Measurements from ENCODE around the gene PARVB. TPM values are rescaled to one million over a fixed set of nuclear protein-coding genes. Genes with fewer than 3 reads are reported as not detected.

Gene PARVB
- polyA plus RNA-seq, 1 experiment, result 65.8 TPM

GRCh38 chr22:44142421-44143104, 118.5 kb downstream of the PARVB start:
- ChIA-PET POLR2A (no interaction called here), CTCF (interaction anchor here (1.6 kb wide), 1 partner anchor 9 kb away, joined by 4 read pairs; no protein-coding TSS in a partner anchor)
- Histone ChIP-seq H3K4me3 (ENCODE audit: low read depth, low read length) (no peak overlapping the region), H3K36me3 (ENCODE audit: control insufficient read depth, insufficient read depth, low read length) (peaks cover 5% of the 10 kb centered on the region), H3K27me3 (ENCODE audit: control insufficient read depth, insufficient read depth, low read length) (no peaks in the 10 kb centered on the region)
- no peak for DNase-seq (ENCODE audit: low read depth)
- TF ChIP-seq CTCF (IDR thresholded peaks at IDR 0.05; ENCODE audit: insufficient read depth, low read depth, low read length), result no peak

- Histone ChIP-seq H3K27me3 (ENCODE audit: control insufficient read depth, insufficient read depth, low read length) (no peaks in the 10 kb centered on the region), H3K4me3 (ENCODE audit: low read depth, low read length) (no peak overlapping the region), H3K36me3 (ENCODE audit: control insufficient read depth, insufficient read depth, low read length) (peaks cover under 1% of the 10 kb centered on the region)
- no peak for TF ChIP-seq CTCF (IDR thresholded peaks at IDR 0.05; ENCODE audit: insufficient read depth, low read depth, low read length)
- CTCF ChIA-PET, result interaction anchor here (1.6 kb wide), 1 partner anchor 8 kb away, joined by 4 read pairs; no protein-coding TSS in a partner anchor
- POLR2A ChIA-PET, result no interaction called here
- no peak for DNase-seq (ENCODE audit: low read depth)
Measured at GRCh38 chr22:44143105-44143474, 119.0 kb downstream of the PARVB start.

GRCh38 chr22:44143579-44143978, 119.5 kb downstream of the PARVB start:
- no peak for TF ChIP-seq CTCF (IDR thresholded peaks at IDR 0.05; ENCODE audit: insufficient read depth, low read depth, low read length)
- DNase-seq (ENCODE audit: low read depth), result no peak
- POLR2A ChIA-PET, result no interaction called here
- Histone ChIP-seq H3K4me3 (ENCODE audit: low read depth, low read length) (no peak overlapping the region), H3K36me3 (ENCODE audit: control insufficient read depth, insufficient read depth, low read length) (no peaks in the 10 kb centered on the region), H3K27me3 (ENCODE audit: control insufficient read depth, insufficient read depth, low read length) (no peaks in the 10 kb centered on the region)
- CTCF ChIA-PET, result interaction anchor here (1.6 kb wide), 1 partner anchor 8 kb away, joined by 4 read pairs; no protein-coding TSS in a partner anchor

- no peak for DNase-seq (ENCODE audit: low read depth)
- no peaks in the 10 kb centered on the region for H3K27me3 ChIP-seq (ENCODE audit: control insufficient read depth, insufficient read depth, low read length)
- H3K36me3 ChIP-seq (ENCODE audit: control insufficient read depth, insufficient read depth, low read length), result no peaks in the 10 kb centered on the region
- ChIA-PET POLR2A (no interaction called here), CTCF (no interaction called here)
- no peak overlapping the region for H3K4me3 ChIP-seq (ENCODE audit: low read depth, low read length)
- no peak for TF ChIP-seq CTCF (IDR thresholded peaks at IDR 0.05; ENCODE audit: insufficient read depth, low read depth, low read length)
Measured at GRCh38 chr22:44144046-44144569, 120.0 kb downstream of the PARVB start.

- no peak overlapping the region for H3K4me3 ChIP-seq (ENCODE audit: low read depth, low read length)
Measured at GRCh38 chr22:44145544-44145943, 121.4 kb downstream of the PARVB start.

More at GRCh38 chr22:44145544-44145943, 121.4 kb downstream of the PARVB start:
- POLR2A ChIA-PET, result no interaction called here
- TF ChIP-seq CTCF (IDR thresholded peaks at IDR 0.05; ENCODE audit: insufficient read depth, low read depth, low read length), result no peak
- CTCF ChIA-PET, result no interaction called here
- Histone ChIP-seq H3K27me3 (ENCODE audit: control insufficient read depth, insufficient read depth, low read length) (no peaks in the 10 kb centered on the region), H3K36me3 (ENCODE audit: control insufficient read depth, insufficient read depth, low read length) (no peaks in the 10 kb centered on the region)
- DNase-seq (ENCODE audit: low read depth), result no peak

Data from BJ (cell line).